ENCODE data around the gene ZNF174. TPM values are rescaled to one million over a fixed set of nuclear protein-coding genes. Genes with fewer than 3 reads are reported as not detected.

The ZNF174 gene
- polyA plus RNA-seq, 1 donor from 2014 or later: 13.0 TPM

DNA sequence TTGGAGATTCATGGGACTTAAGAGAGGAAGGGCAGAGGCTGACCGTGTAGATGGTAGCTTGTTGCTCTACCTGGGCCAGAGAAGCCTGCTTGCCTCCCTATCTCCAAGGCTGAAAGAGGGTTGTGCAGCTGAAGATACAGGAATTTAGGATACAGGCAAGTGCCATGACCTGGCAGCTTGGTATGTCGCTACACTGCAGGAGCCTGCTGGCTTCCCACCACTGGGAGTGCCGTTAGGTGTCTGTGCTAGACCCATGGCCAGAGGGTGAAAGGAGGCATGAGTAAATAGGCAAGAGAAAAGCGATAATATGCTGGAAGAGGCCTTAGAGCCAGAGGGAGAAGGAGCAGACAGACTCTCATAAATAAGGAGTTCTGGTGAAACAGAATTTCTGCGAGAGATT lies 53.1 kb downstream of the ZNF174 start:
- Histone ChIP-seq H3K36me3 (ENCODE audit: insufficient read depth, low read length) (no peaks in the 10 kb centered on the region), H4K20me1 (ENCODE audit: insufficient read depth) (no peaks in the 10 kb centered on the region), H3K27ac (ENCODE audit: low read length) (no peak overlapping the region), H3K9me2 (ENCODE audit: insufficient read depth, low read length) (no peaks in the 10 kb centered on the region), H2AFZ (ENCODE audit: low read depth, low read length) (no peak overlapping the region), H3F3A (ENCODE audit: insufficient read depth, low read length, poor library complexity, severe bottlenecking) (no peaks in the 10 kb centered on the region), H3K9me3 (ENCODE audit: low read length) (no peaks in the 10 kb centered on the region), H3K4me2 (ENCODE audit: low read length) (no peak overlapping the region), H3K27me3 (ENCODE audit: insufficient read depth, low read depth, low read length) (no peaks in the 10 kb centered on the region), H3K4me3 (ENCODE audit: low read length) (no peak overlapping the region), H3K79me2 (replicated peaks; ENCODE audit: insufficient read depth, low read length) (peaks cover 9% of the 10 kb centered on the region), H3K9ac (ENCODE audit: low read length) (no peak overlapping the region)
- TF ChIP-seq, protein P1, sequence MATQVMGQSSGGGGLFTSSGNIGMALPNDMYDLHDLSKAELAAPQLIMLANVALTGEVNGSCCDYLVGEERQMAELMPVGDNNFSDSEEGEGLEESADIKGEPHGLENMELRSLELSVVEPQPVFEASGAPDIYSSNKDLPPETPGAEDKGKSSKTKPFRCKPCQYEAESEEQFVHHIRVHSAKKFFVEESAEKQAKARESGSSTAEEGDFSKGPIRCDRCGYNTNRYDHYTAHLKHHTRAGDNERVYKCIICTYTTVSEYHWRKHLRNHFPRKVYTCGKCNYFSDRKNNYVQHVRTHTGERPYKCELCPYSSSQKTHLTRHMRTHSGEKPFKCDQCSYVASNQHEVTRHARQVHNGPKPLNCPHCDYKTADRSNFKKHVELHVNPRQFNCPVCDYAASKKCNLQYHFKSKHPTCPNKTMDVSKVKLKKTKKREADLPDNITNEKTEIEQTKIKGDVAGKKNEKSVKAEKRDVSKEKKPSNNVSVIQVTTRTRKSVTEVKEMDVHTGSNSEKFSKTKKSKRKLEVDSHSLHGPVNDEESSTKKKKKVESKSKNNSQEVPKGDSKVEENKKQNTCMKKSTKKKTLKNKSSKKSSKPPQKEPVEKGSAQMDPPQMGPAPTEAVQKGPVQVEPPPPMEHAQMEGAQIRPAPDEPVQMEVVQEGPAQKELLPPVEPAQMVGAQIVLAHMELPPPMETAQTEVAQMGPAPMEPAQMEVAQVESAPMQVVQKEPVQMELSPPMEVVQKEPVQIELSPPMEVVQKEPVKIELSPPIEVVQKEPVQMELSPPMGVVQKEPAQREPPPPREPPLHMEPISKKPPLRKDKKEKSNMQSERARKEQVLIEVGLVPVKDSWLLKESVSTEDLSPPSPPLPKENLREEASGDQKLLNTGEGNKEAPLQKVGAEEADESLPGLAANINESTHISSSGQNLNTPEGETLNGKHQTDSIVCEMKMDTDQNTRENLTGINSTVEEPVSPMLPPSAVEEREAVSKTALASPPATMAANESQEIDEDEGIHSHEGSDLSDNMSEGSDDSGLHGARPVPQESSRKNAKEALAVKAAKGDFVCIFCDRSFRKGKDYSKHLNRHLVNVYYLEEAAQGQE (IDR thresholded peaks at IDR 0.05; ENCODE audit: borderline replicate concordance): no peak
- TF ChIP-seq CTCF (IDR thresholded peaks at IDR 0.05; ENCODE audit: poor library complexity, severe bottlenecking) (no peak), TAF1 (IDR thresholded peaks at IDR 0.05; ENCODE audit: low read depth) (no peak), POLR2AphosphoS5 (IDR thresholded peaks at IDR 0.05) (no peak), RAD21 (conservative IDR thresholded peaks at IDR 0.05) (no peak), EZH2 (IDR thresholded peaks at IDR 0.05; ENCODE audit: borderline replicate concordance, insufficient read depth, low read length, poor library complexity, severe bottlenecking) (no peak), EP300 (conservative IDR thresholded peaks at IDR 0.05; ENCODE audit: poor library complexity, severe bottlenecking) (no peak), SMC3 (conservative IDR thresholded peaks at IDR 0.05; ENCODE audit: poor library complexity) (no peak), MXI1 (conservative IDR thresholded peaks at IDR 0.05; ENCODE audit: poor library complexity, severe bottlenecking) (no peak)

DNA sequence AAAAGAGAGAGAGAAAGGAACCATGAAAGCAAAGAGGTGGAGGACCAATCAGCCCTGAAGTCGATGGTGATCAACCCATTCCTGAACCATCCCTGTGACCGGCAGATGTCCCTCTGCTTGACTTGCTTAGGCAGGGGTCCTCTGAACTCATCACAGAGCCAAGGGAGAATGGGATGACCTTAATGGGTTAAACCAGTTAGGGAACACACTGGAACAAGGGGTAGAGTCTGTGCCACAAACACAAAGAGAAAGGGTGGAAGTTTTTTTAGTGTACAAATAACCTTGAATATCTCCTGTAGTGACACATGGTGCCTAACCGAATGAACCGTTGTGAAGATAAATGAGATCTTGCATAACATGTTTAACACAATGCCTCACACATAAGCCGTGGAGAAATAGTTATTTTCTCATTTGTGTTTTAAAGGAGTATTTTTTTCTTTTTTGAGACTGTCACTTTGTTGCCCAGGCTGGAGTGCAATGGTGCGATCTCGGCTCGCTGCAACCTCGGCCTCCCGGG lies 53.7 kb downstream of the ZNF174 start:
- Histone ChIP-seq H3K9ac (ENCODE audit: low read length) (no peak overlapping the region), H3K4me2 (ENCODE audit: low read length) (no peak overlapping the region), H3F3A (ENCODE audit: insufficient read depth, low read length, poor library complexity, severe bottlenecking) (no peaks in the 10 kb centered on the region), H3K36me3 (ENCODE audit: insufficient read depth, low read length) (no peaks in the 10 kb centered on the region), H3K27me3 (ENCODE audit: insufficient read depth, low read depth, low read length) (no peaks in the 10 kb centered on the region), H3K9me3 (ENCODE audit: low read length) (no peaks in the 10 kb centered on the region), H3K4me3 (ENCODE audit: low read length) (no peak overlapping the region), H3K79me2 (replicated peaks; ENCODE audit: insufficient read depth, low read length) (peaks cover 15% of the 10 kb centered on the region), H3K9me2 (ENCODE audit: insufficient read depth, low read length) (no peaks in the 10 kb centered on the region), H3K27ac (ENCODE audit: low read length) (no peak overlapping the region), H4K20me1 (ENCODE audit: insufficient read depth) (no peaks in the 10 kb centered on the region), H2AFZ (ENCODE audit: low read depth, low read length) (no peak overlapping the region)
- no peak for TF ChIP-seq TAF1 (IDR thresholded peaks at IDR 0.05; ENCODE audit: low read depth)
- no peak for TF ChIP-seq CTCF (IDR thresholded peaks at IDR 0.05; ENCODE audit: poor library complexity, severe bottlenecking)
- TF ChIP-seq RAD21 (conservative IDR thresholded peaks at IDR 0.05): no peak
- TF ChIP-seq, protein P1 (IDR thresholded peaks at IDR 0.05; ENCODE audit: borderline replicate concordance): no peak
- no peak for TF ChIP-seq EZH2 (IDR thresholded peaks at IDR 0.05; ENCODE audit: borderline replicate concordance, insufficient read depth, low read length, poor library complexity, severe bottlenecking)

Data from neural cell (in vitro differentiated cells).